Measurements from ENCODE around the gene FLOT1.

FLOT1 gene

GRCh38 chr6:30727920-30728553 lies 14.4 kb downstream of the FLOT1 start:
- H3K14ac ChIP-seq (ENCODE audit: low read length) = no peak overlapping the region
- no peak overlapping the region for H3K18ac ChIP-seq (ENCODE audit: low read length)
- no CpG with 5 or more reads among the region's 7 CpGs for WGBS, 2 donors (ENCODE audit: extremely low coverage in 2 of 2, insufficient read length in 2 of 2, insufficient replicate concordance in 1 of 2)
- no peak overlapping the region for H2AFZ ChIP-seq (ENCODE audit: low read length)
- H3K4me1 ChIP-seq (ENCODE audit: control insufficient read depth in 2 of 2, insufficient read depth in 1 of 2, low read depth in 1 of 2, low read length in 2 of 2) = peaks cover 9% of the 10 kb centered on the region in 2 donors
- no peak overlapping the region for H2BK15ac ChIP-seq (ENCODE audit: low read length)
- H3K36me3 ChIP-seq (replicated peaks in 1 of 2; ENCODE audit: control insufficient read depth in 2 of 2, insufficient read depth in 2 of 2, low read length in 2 of 2) = peaks cover 51 to 89% of the 10 kb centered on the region in 2 donors
- no peak overlapping the region for H3K4me2 ChIP-seq (ENCODE audit: insufficient read depth, low read length, poor library complexity, severe bottlenecking)
- H2BK120ac ChIP-seq (ENCODE audit: low read depth, low read length) = no peak overlapping the region
- H3K4ac ChIP-seq (ENCODE audit: low read length) = no peak overlapping the region
- H3K4me3 ChIP-seq (ENCODE audit: low read length in 2 of 2) = no peak overlapping the region
- H3K9ac ChIP-seq (ENCODE audit: low read depth, low read length, poor library complexity) = peak overlapping the region; percentile 81
- H3K27ac ChIP-seq (replicated peaks; ENCODE audit: low read length) = no peak overlapping the region
- H4K91ac ChIP-seq (ENCODE audit: low read depth, low read length, poor library complexity) = no peak overlapping the region
- no peak overlapping the region for H2AK5ac ChIP-seq (ENCODE audit: low read depth, low read length)
- H4K8ac ChIP-seq (ENCODE audit: low read depth, low read length) = no peak overlapping the region
- H2BK5ac ChIP-seq (ENCODE audit: low read length) = no peak overlapping the region
- no peaks in the 10 kb centered on the region for H3K27me3 ChIP-seq (ENCODE audit: control insufficient read depth in 3 of 3, insufficient read depth in 3 of 3, low read depth in 1 of 3, low read length in 3 of 3)
- DNase-seq (ENCODE audit: low spot score) = no peak
- H2BK12ac ChIP-seq (ENCODE audit: low read length) = no peak overlapping the region
- H3K79me1 ChIP-seq (ENCODE audit: low read depth, low read length) = peaks cover 8% of the 10 kb centered on the region
- H3K9me3 ChIP-seq (replicated peaks in 1 of 2; ENCODE audit: control insufficient read depth in 2 of 2, insufficient read depth in 1 of 2, low read depth in 1 of 2, low read length in 2 of 2) = no peaks in the 10 kb centered on the region
- no peak overlapping the region for H3K23ac ChIP-seq (ENCODE audit: low read depth, low read length, poor library complexity)

- no CpG with 5 or more reads among the region's 11 CpGs for WGBS, 2 donors (ENCODE audit: extremely low coverage in 2 of 2, insufficient read length in 2 of 2, insufficient replicate concordance in 1 of 2)
- H3K27ac ChIP-seq (replicated peaks; ENCODE audit: low read length) = no peak overlapping the region
These were observed 15.7 kb downstream of the FLOT1 start for GRCh38 chr6:30726506-30727413.

GRCh38 chr6:30725713-30726505 lies 16.6 kb downstream of the FLOT1 start:
- peak overlapping the region; percentile 98 for H3K23ac ChIP-seq (ENCODE audit: low read depth, low read length, poor library complexity)
- no peak overlapping the region for H3K4me3 ChIP-seq (ENCODE audit: low read length in 2 of 2)
- no peak overlapping the region for H3K4me2 ChIP-seq (ENCODE audit: insufficient read depth, low read length, poor library complexity, severe bottlenecking)
- no peak overlapping the region for H4K91ac ChIP-seq (ENCODE audit: low read depth, low read length, poor library complexity)
- H3K18ac ChIP-seq (ENCODE audit: low read length) = no peak overlapping the region
- no peak overlapping the region for H2BK15ac ChIP-seq (ENCODE audit: low read length)
- H3K27ac ChIP-seq (replicated peaks; ENCODE audit: low read length) = peak overlapping the region; percentile 52
- H3K27me3 ChIP-seq (ENCODE audit: control insufficient read depth in 3 of 3, insufficient read depth in 3 of 3, low read depth in 1 of 3, low read length in 3 of 3) = no peaks in the 10 kb centered on the region
- H3K4me1 ChIP-seq (ENCODE audit: control insufficient read depth in 2 of 2, insufficient read depth in 1 of 2, low read depth in 1 of 2, low read length in 2 of 2) = peaks cover 11 to 14% of the 10 kb centered on the region in 2 donors
- peak overlapping the region; percentile 60 for H3K9ac ChIP-seq (ENCODE audit: low read depth, low read length, poor library complexity)
- H2BK5ac ChIP-seq (ENCODE audit: low read length) = no peak overlapping the region
- H3K9me3 ChIP-seq (replicated peaks in 1 of 2; ENCODE audit: control insufficient read depth in 2 of 2, insufficient read depth in 1 of 2, low read depth in 1 of 2, low read length in 2 of 2) = no peaks in the 10 kb centered on the region
- no peak overlapping the region for H3K4ac ChIP-seq (ENCODE audit: low read length)
- H2BK120ac ChIP-seq (ENCODE audit: low read depth, low read length) = no peak overlapping the region
- H4K8ac ChIP-seq (ENCODE audit: low read depth, low read length) = no peak overlapping the region
- H2BK12ac ChIP-seq (ENCODE audit: low read length) = no peak overlapping the region
- no CpG with 5 or more reads among the region's 3 CpGs for WGBS, 2 donors (ENCODE audit: extremely low coverage in 2 of 2, insufficient read length in 2 of 2, insufficient replicate concordance in 1 of 2)
- peaks cover 8% of the 10 kb centered on the region for H3K79me1 ChIP-seq (ENCODE audit: low read depth, low read length)
- no peak overlapping the region for H3K14ac ChIP-seq (ENCODE audit: low read length)
- no peak overlapping the region for H2AK5ac ChIP-seq (ENCODE audit: low read depth, low read length)
- peaks cover 58 to 84% of the 10 kb centered on the region in 2 donors for H3K36me3 ChIP-seq (replicated peaks in 1 of 2; ENCODE audit: control insufficient read depth in 2 of 2, insufficient read depth in 2 of 2, low read length in 2 of 2)
- no peak for DNase-seq (ENCODE audit: low spot score)
- no peak overlapping the region for H2AFZ ChIP-seq (ENCODE audit: low read length)

More at GRCh38 chr6:30726506-30727413, 15.7 kb downstream of the FLOT1 start:
- DNase-seq (ENCODE audit: low spot score) = no peak
- no peak overlapping the region for H2BK5ac ChIP-seq (ENCODE audit: low read length)
- H3K4ac ChIP-seq (ENCODE audit: low read length) = no peak overlapping the region
- no peak overlapping the region for H4K91ac ChIP-seq (ENCODE audit: low read depth, low read length, poor library complexity)
- H3K9me3 ChIP-seq (replicated peaks in 1 of 2; ENCODE audit: control insufficient read depth in 2 of 2, insufficient read depth in 1 of 2, low read depth in 1 of 2, low read length in 2 of 2) = no peaks in the 10 kb centered on the region
- H2BK15ac ChIP-seq (ENCODE audit: low read length) = no peak overlapping the region
- no peak overlapping the region for H3K23ac ChIP-seq (ENCODE audit: low read depth, low read length, poor library complexity)
- H3K9ac ChIP-seq (ENCODE audit: low read depth, low read length, poor library complexity) = no peak overlapping the region
- no peak overlapping the region for H4K8ac ChIP-seq (ENCODE audit: low read depth, low read length)
- H3K18ac ChIP-seq (ENCODE audit: low read length) = no peak overlapping the region
- peaks cover 11 to 14% of the 10 kb centered on the region in 2 donors for H3K4me1 ChIP-seq (ENCODE audit: control insufficient read depth in 2 of 2, insufficient read depth in 1 of 2, low read depth in 1 of 2, low read length in 2 of 2)
- peaks cover 56 to 89% of the 10 kb centered on the region in 2 donors for H3K36me3 ChIP-seq (replicated peaks in 1 of 2; ENCODE audit: control insufficient read depth in 2 of 2, insufficient read depth in 2 of 2, low read length in 2 of 2)
- H2AK5ac ChIP-seq (ENCODE audit: low read depth, low read length) = no peak overlapping the region
- H3K4me2 ChIP-seq (ENCODE audit: insufficient read depth, low read length, poor library complexity, severe bottlenecking) = no peak overlapping the region
- H2AFZ ChIP-seq (ENCODE audit: low read length) = no peak overlapping the region
- H3K4me3 ChIP-seq (ENCODE audit: low read length in 2 of 2) = no peak overlapping the region
- H3K14ac ChIP-seq (ENCODE audit: low read length) = no peak overlapping the region
- no peak overlapping the region for H2BK120ac ChIP-seq (ENCODE audit: low read depth, low read length)
- no peaks in the 10 kb centered on the region for H3K27me3 ChIP-seq (ENCODE audit: control insufficient read depth in 3 of 3, insufficient read depth in 3 of 3, low read depth in 1 of 3, low read length in 3 of 3)
- H2BK12ac ChIP-seq (ENCODE audit: low read length) = no peak overlapping the region
- peaks cover 8% of the 10 kb centered on the region for H3K79me1 ChIP-seq (ENCODE audit: low read depth, low read length)
